GM12878 (cell line): ENCODE measurements around the gene BIRC6. TPM values are rescaled to one million over a fixed set of nuclear protein-coding genes. Genes with fewer than 3 reads are reported as not detected.

Source experiments
- ATAC-seq: fragments of 200-7000 bp; cut with Tn5 transposase; 3 replicates; pipeline ENCODE4 v1.9.1; 2020; ENCODE audit warnings: mild to moderate bottlenecking, moderate library complexity
- BruUV-seq: library from RNA; stranded (reverse); fragments of 400-500 nt; replicated peaks from 2 replicates; lab custom pipeline; 2021; lab: Mats Ljungman, UMichigan
- CTCF ChIA-PET: fragments of 300-600 bp; sonication (Branson Sonifier 250); formaldehyde crosslinking; extraction: SDS; loops from one replicate; lab custom pipeline; 2021; ENCODE audit warnings: inconsistent platforms; lab: Yijun Ruan, JAX
- POLR2A ChIA-PET: fragments of 350-600 bp; formaldehyde crosslinking; extraction: SDS; loops from one replicate; lab custom pipeline; 2021; ENCODE audit warnings: inconsistent platforms; lab: Charles Lee
- RAD21 ChIA-PET: fragments of 300-600 bp; sonication (Branson Sonifier 250); formaldehyde crosslinking; loops from one replicate; lab custom pipeline; 2023; ENCODE audit warnings: antibody characterized with exemption; ENCODE audit not compliant: unreplicated experiment; lab: Charles Lee
- SMC1A ChIA-PET: fragments of 300-600 bp; sonication (Branson Sonifier 250); formaldehyde crosslinking; loops from one replicate; lab custom pipeline; 2023; ENCODE audit not compliant: unreplicated experiment, uncharacterized antibody; lab: Charles Lee
- DNase-seq: peaks from one replicate; pipeline ENCODE4 v3.0.0-alpha.2; 2011; ENCODE audit warnings: low read depth, low spot score
- FAIRE-seq: peaks from 3 replicates; lab custom pipeline; 2011; peaks lifted over from hg19 to GRCh38; lab: Jason Lieb, UNC
- H2AFZ ChIP-seq: 2 replicates; pipeline ENCODE4 v1.6.0; 2011; ENCODE audit warnings: low read depth, low read length, control low read depth; ENCODE audit not compliant: control insufficient read depth
- H3K27ac ChIP-seq: 2 replicates; pipeline ENCODE4 v1.5.1; 2011; ENCODE audit warnings: control low read depth; ENCODE audit not compliant: control insufficient read depth, insufficient read depth
- H3K27me3 ChIP-seq, 2 experiments: replicated peaks in 1 of 2; 2 replicates each; pipeline versions ENCODE4 v1.6.0 to v1.6.1; 2011; ENCODE audit warnings: low read length in 1 of 2; ENCODE audit not compliant: control insufficient read depth in 2 of 2, insufficient read depth in 2 of 2
- H3K36me3 ChIP-seq, 2 experiments: 2 replicates each; pipeline ENCODE4 v1.5.1; 2011; ENCODE audit warnings: low read length in 1 of 2; ENCODE audit not compliant: control insufficient read depth in 2 of 2, insufficient read depth in 2 of 2
- H3K4me1 ChIP-seq: 2 replicates; pipeline ENCODE4 v1.6.1; 2011; ENCODE audit warnings: mild to moderate bottlenecking, low read length, moderate library complexity, mixed read lengths; ENCODE audit not compliant: control insufficient read depth, insufficient read depth
- H3K4me2 ChIP-seq: 2 replicates; pipeline ENCODE4 v1.6.0; 2011; ENCODE audit warnings: control low read depth; ENCODE audit not compliant: control insufficient read depth, insufficient read depth
- H3K4me3 ChIP-seq: fragments of 200-600 bp; sonication (generic); 2 replicates; pipeline ENCODE4 v1.5.1; 2016
- H3K79me2 ChIP-seq: 2 replicates; pipeline ENCODE4 v1.6.0; 2011; ENCODE audit warnings: low read length; ENCODE audit not compliant: control insufficient read depth, insufficient read depth
- H3K9ac ChIP-seq: 2 replicates; pipeline ENCODE4 v1.8.0; 2011; ENCODE audit warnings: low read length, control low read depth, mixed read lengths; ENCODE audit not compliant: control insufficient read depth, insufficient read depth
- H3K9me3 ChIP-seq: replicated peaks from 3 replicates; pipeline ENCODE4 v1.5.1; 2011; ENCODE audit warnings: mild to moderate bottlenecking, low read length; ENCODE audit not compliant: control insufficient read depth, insufficient read depth
- H4K20me1 ChIP-seq: 2 replicates; pipeline ENCODE4 v1.6.0; 2011; ENCODE audit not compliant: control insufficient read depth, insufficient read depth
- KDM1A ChIP-seq: fragments of 200-600 bp; sonication (generic); IDR thresholded peaks from 2 replicates; pipeline ENCODE4 v1.6.1; 2016; ENCODE audit warnings: borderline replicate concordance
- KLF5 ChIP-seq: fragments of 450-650 bp; IDR thresholded peaks from 2 replicates; pipeline ENCODE4 v1.6.1; 2014; ENCODE audit warnings: mild to moderate bottlenecking; ENCODE audit not compliant: partially characterized antibody
- PAX5 ChIP-seq: IDR thresholded peaks from 2 replicates; pipeline ENCODE4 v1.6.1; 2011; ENCODE audit warnings: low read depth, low read length, borderline replicate concordance
- WGBS: methylation state at CpG from one replicate; pipeline ENCODE4 v1.1.6; 2016; ENCODE audit warnings: low lambda C conversion rate; ENCODE audit not compliant: insufficient replicate concordance, insufficient coverage; ENCODE audit errors: missing lambda C conversion rate; 5-methylcytosine and 5-hydroxymethylcytosine counted together
- in situ Hi-C: fragments of 300-500 bp; cut with MboI; formaldehyde crosslinking; loops from 9 replicates; pipeline ENCODE4 v1.14.3; 2018; ENCODE audit warnings: mixed read lengths
- intact Hi-C: fragments of 100-400 bp; cut with micrococcal nuclease; formaldehyde crosslinking; loops from one replicate; pipeline ENCODE4 v1.14.2; 2022; ENCODE audit not compliant: unreplicated experiment
- polyA plus RNA-seq, 11 experiments: library from polyadenylated mRNA; depleted of rRNA in 4 of 11; unstranded in 6 of 11; stranded (reverse) in 5 of 11; fragments of >200 nt; fragmentation: Nextera tagmentation in 4 of 11; fragmentation: Illumina TruSeq in 1 of 11; extraction: Ambion mirVana in 4 of 11; extraction: Trizol in 1 of 11; gene quantifications; 1 replicate in 1 of 11; 2 replicates in 10 of 11; pipeline versions ENCODE4 v1.2.1 to v1.2.3, GENCODE V29; 2011 to 2016; ENCODE audit warnings: inconsistent platforms in 2 of 11, missing spikeins in 2 of 11, low read depth in 1 of 11
- total RNA-seq, 4 experiments: library from RNA; depleted of rRNA in 3 of 4; stranded (reverse); fragments of >200 nt in 3 of 4; fragmentation: Illumina TruSeq in 1 of 4; extraction: Trizol in 1 of 4; gene quantifications; 2 replicates each; pipeline versions ENCODE4 v1.2.1 to v1.2.3, GENCODE V29; 2013 to 2021
- TF ChIP-seq, protein P1 (sequence below): fragments of 450-650 bp; IDR thresholded peaks from 2 replicates; pipeline ENCODE4 v1.6.1; 2017; ENCODE audit warnings: borderline replicate concordance

The BIRC6 gene
- total and polyA plus RNA-seq, 10 of the 15 experiments (the other 5 are each of a cell fraction or from before 2014, with no cell fraction given), result 18.8 to 118 (median 55.0) TPM

DNA sequence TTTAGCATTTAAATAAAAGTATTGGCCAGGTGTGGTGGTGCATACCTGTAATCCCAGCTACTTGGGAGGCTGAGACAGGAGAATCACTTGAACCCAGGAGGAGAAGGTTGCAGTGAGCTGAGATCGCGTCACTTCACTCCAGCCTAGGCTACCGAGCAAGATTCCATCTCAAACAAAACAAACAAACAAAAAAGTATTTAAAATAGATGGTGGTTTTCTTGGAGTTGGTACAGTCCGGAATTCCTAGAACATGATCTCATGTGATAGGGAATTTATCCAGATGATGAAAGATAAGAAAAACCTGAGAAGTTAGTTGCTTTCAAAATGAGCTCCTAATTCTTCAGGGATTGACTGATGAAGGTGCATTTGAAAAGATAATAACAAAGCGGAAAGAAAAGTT is 62.0 kb downstream of the BIRC6 start:
- in situ Hi-C loops (no loop called here), intact Hi-C loops (no loop called here)
- no peak overlapping the region for H3K4me3 ChIP-seq
- SMC1A ChIA-PET, result interaction anchor here (0.7 to 0.9 kb wide), 2 partner anchors 12 to 72 kb away, joined by 3 read pairs; no protein-coding TSS in a partner anchor
- no peak overlapping the region for H3K9ac ChIP-seq
- H3K4me1 ChIP-seq, result no peaks in the 10 kb centered on the region
- TF ChIP-seq KDM1A, result no peak
- no peak for TF ChIP-seq PAX5
- BruUV-seq, result no TSS peak
- POLR2A ChIA-PET, result interaction anchor here (0.6 kb wide), 1 partner anchor 155 kb away, joined by 4 read pairs; no protein-coding TSS in a partner anchor
- no peak overlapping the region for H2AFZ ChIP-seq
- peaks cover 4 to 21% of the 10 kb centered on the region in 2 experiments for H3K36me3 ChIP-seq
- ATAC-seq (no peak), FAIRE-seq (no peak), DNase-seq (no peak)
- peaks cover 36% of the 10 kb centered on the region for H3K79me2 ChIP-seq
- H3K27ac ChIP-seq, result no peak overlapping the region
- H3K4me2 ChIP-seq, result no peak overlapping the region
- CTCF ChIA-PET, result interaction anchor here (1.1 kb wide), 1 partner anchor 9 kb away, joined by 3 read pairs; no protein-coding TSS in a partner anchor
- WGBS, result 96% methylated on average over 5 of the region's 5 CpGs
- H4K20me1 ChIP-seq, result no peaks in the 10 kb centered on the region
- RAD21 ChIA-PET, result no interaction called here
- H3K9me3 ChIP-seq, result no peaks in the 10 kb centered on the region; the same call in 2 of the 3 replicates
- H3K27me3 ChIP-seq, result no peaks in the 10 kb centered on the region

GRCh38 chr2:32422133-32422532 is 65.3 kb downstream of the BIRC6 start:
- H2AFZ ChIP-seq, result no peak overlapping the region
- H3K4me2 ChIP-seq, result no peak overlapping the region
- TF ChIP-seq, protein P1, sequence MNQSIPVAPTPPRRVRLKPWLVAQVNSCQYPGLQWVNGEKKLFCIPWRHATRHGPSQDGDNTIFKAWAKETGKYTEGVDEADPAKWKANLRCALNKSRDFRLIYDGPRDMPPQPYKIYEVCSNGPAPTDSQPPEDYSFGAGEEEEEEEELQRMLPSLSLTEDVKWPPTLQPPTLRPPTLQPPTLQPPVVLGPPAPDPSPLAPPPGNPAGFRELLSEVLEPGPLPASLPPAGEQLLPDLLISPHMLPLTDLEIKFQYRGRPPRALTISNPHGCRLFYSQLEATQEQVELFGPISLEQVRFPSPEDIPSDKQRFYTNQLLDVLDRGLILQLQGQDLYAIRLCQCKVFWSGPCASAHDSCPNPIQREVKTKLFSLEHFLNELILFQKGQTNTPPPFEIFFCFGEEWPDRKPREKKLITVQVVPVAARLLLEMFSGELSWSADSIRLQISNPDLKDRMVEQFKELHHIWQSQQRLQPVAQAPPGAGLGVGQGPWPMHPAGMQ, result no peak
- no peak for TF ChIP-seq KLF5
- H3K27me3 ChIP-seq, result no peaks in the 10 kb centered on the region
- H3K27ac ChIP-seq, result no peak overlapping the region
- WGBS, result 95% methylated on average over 1 of the region's 1 CpG
- no peak for DNase-seq
- no peaks in the 10 kb centered on the region; the same call in 2 of the 3 replicates for H3K9me3 ChIP-seq
- BruUV-seq, result no TSS peak
- peaks cover 4% of the 10 kb centered on the region; the same call in 1 of the 2 replicates for H4K20me1 ChIP-seq
- SMC1A ChIA-PET, result no interaction called here
- H3K9ac ChIP-seq, result no peak overlapping the region
- H3K79me2 ChIP-seq, result peaks cover 64% of the 10 kb centered on the region
- no peak overlapping the region for H3K4me3 ChIP-seq
- CTCF ChIA-PET, result no interaction called here
- POLR2A ChIA-PET, result no interaction called here
- RAD21 ChIA-PET, result no interaction called here
- intact Hi-C loops (no loop called here), in situ Hi-C loops (no loop called here)
- H3K4me1 ChIP-seq, result peaks cover 4% of the 10 kb centered on the region; the same call in 1 of the 2 replicates
- no peak for ATAC-seq
- no peak for FAIRE-seq
- peaks cover 1 to 20% of the 10 kb centered on the region in 2 experiments; a peak in 3 of 4 replicates for H3K36me3 ChIP-seq
